Measurements from ENCODE around the gene QSER1. TPM values are rescaled to one million over a fixed set of nuclear protein-coding genes. Genes with fewer than 3 reads are reported as not detected.

The QSER1 gene
- total and polyA plus RNA-seq, 11 donors = 2.1 to 25.3 (median 18.2) TPM

- Histone ChIP-seq H3K27ac (no peak overlapping the region), H3K4me3 (no peak overlapping the region), H3K4me1 (no peaks in the 10 kb centered on the region), H3K27me3 (no peaks in the 10 kb centered on the region), H3K9me3 (peaks cover 0 to 10% (median 0%) of the 10 kb centered on the region in 12 donors), H3K36me3 (no peaks in the 10 kb centered on the region)
- TF ChIP-seq POLR2A (IDR thresholded peaks at IDR 0.05) (no peak), CTCF (IDR thresholded peaks at IDR 0.05) (no peak)
- DNase-seq (no peak), ATAC-seq (no peak)
- 76 to 85% (median 83%) methylated on average over 4 to 8 of the region's 8 CpGs for WGBS, 4 donors
- intact Hi-C loops (cut with DNase I) = no loop called here
These were observed 109.3 kb downstream of the QSER1 start for GRCh38 chr11:33001751-33002542.

- no peaks in the 10 kb centered on the region for H3K36me3 ChIP-seq
- no peak overlapping the region for H3K4me3 ChIP-seq
- TF ChIP-seq CTCF (IDR thresholded peaks at IDR 0.05) (no peak), POLR2A (IDR thresholded peaks at IDR 0.05) (no peak)
- WGBS, 4 donors = 55 to 68% (median 62%) methylated on average over 2 of the region's 2 CpGs
- ATAC-seq (no peak), DNase-seq (no peak)
- H3K4me1 ChIP-seq = no peaks in the 10 kb centered on the region
- intact Hi-C loops (cut with DNase I) = no loop called here
- no peaks in the 10 kb centered on the region for H3K27me3 ChIP-seq
- no peaks in the 10 kb centered on the region for H3K9me3 ChIP-seq
- H3K27ac ChIP-seq = no peak overlapping the region
These were observed 112.6 kb downstream of the QSER1 start for GRCh38 chr11:33005175-33005574.

- ATAC-seq (no peak), DNase-seq (no peak)
- Histone ChIP-seq H3K9me3 (no peaks in the 10 kb centered on the region), H3K4me1 (no peaks in the 10 kb centered on the region), H3K36me3 (no peaks in the 10 kb centered on the region), H3K27ac (no peak overlapping the region), H3K27me3 (no peaks in the 10 kb centered on the region), H3K4me3 (no peak overlapping the region)
- TF ChIP-seq CTCF (IDR thresholded peaks at IDR 0.05) (no peak), POLR2A (IDR thresholded peaks at IDR 0.05) (no peak)
- intact Hi-C loops (cut with DNase I) = no loop called here
These were observed 113.4 kb downstream of the QSER1 start for GRCh38 chr11:33006010-33006409.

- TF ChIP-seq CTCF (IDR thresholded peaks at IDR 0.05) (no peak), POLR2A (IDR thresholded peaks at IDR 0.05) (no peak)
- Histone ChIP-seq H3K4me1 (peaks cover 0 to 22% (median 0%) of the 10 kb centered on the region in 12 donors), H3K27ac (no peak overlapping the region), H3K9me3 (no peaks in the 10 kb centered on the region), H3K27me3 (peaks cover 0 to 25% (median 7%) of the 10 kb centered on the region in 9 donors), H3K4me3 (no peak overlapping the region), H3K36me3 (no peaks in the 10 kb centered on the region)
- DNase-seq (no peak), ATAC-seq (no peak)
- WGBS, 4 donors = 20 to 52% (median 45%) methylated on average over 1 of the region's 1 CpG
- intact Hi-C loops (cut with DNase I) = no loop called here
These were observed 121.1 kb downstream of the QSER1 start for GRCh38 chr11:33013755-33014154.

Data from heart left ventricle (tissue), 16 donors.